ENCODE data around the gene KRT73.

Gene KRT73

DNA sequence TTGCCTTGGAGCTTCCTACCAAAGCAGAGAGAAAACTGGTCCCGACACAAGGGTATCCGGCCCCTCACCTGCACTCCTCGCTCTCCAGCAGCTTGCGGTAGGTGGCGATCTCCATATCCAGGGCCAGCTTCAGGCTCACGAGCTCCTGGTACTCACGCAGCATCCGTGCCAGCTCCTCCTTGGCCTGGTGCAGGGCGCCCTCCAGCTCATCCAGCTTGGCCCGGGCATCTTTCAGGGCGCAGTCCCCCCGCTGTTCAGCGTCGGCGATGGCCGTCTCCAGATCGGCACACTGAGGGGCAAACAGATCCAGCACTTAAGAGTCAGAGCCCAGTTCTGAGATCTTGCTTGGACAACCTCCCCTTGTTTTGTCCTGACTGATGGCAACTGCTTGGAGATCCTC, 30.8 kb downstream of the KRT73 start:
- DNase-seq = peak; percentile 3 to 40

DNA sequence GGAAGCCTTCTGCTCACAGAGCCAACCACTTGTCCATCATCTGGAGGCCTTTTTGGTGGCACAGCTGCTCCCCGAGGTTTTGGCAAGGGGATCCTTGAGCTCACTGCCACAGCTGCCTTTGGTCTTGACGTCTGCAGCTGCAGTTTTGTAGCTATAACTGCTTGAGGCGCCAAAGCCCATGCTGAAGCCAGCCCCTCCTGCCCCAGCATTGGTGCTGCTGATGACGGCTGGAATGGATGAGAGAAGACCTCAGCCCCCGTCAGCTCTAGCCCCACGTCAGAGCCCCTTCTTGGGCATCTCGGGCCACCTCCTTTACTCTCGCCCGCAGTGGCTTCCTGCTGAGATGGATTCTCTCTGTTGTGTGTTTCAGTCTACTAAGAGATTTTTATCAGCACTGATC, 32.4 kb downstream of the KRT73 start:
- H3K36me3 ChIP-seq = no peaks in the 10 kb centered on the region
- no peaks in the 10 kb centered on the region for H3K9me3 ChIP-seq
- DNase-seq = peak; percentile 11 to 14
- no peak overlapping the region for H3K4me3 ChIP-seq
- H3K27me3 ChIP-seq = peaks cover 0 to 24% of the 10 kb centered on the region in 2 donors
- H3K27ac ChIP-seq = no peak overlapping the region
- no peaks in the 10 kb centered on the region for H3K4me1 ChIP-seq
- intact Hi-C loops (cut with DNase I; ENCODE audit: low total_unique reads) = loop anchor here (10.0 kb wide), 2 partner anchors 201 to 441 kb away; partner anchors contain the start of gene KRT84
- TF ChIP-seq, protein P1, sequence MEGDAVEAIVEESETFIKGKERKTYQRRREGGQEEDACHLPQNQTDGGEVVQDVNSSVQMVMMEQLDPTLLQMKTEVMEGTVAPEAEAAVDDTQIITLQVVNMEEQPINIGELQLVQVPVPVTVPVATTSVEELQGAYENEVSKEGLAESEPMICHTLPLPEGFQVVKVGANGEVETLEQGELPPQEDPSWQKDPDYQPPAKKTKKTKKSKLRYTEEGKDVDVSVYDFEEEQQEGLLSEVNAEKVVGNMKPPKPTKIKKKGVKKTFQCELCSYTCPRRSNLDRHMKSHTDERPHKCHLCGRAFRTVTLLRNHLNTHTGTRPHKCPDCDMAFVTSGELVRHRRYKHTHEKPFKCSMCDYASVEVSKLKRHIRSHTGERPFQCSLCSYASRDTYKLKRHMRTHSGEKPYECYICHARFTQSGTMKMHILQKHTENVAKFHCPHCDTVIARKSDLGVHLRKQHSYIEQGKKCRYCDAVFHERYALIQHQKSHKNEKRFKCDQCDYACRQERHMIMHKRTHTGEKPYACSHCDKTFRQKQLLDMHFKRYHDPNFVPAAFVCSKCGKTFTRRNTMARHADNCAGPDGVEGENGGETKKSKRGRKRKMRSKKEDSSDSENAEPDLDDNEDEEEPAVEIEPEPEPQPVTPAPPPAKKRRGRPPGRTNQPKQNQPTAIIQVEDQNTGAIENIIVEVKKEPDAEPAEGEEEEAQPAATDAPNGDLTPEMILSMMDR (IDR thresholded peaks at IDR 0.05) = no peak

More for the DNA sequence above, 30.8 kb downstream of the KRT73 start:
- Histone ChIP-seq H3K4me3 (no peak overlapping the region), H3K4me1 (no peaks in the 10 kb centered on the region), H3K27ac (no peak overlapping the region), H3K27me3 (peaks cover 0 to 34% of the 10 kb centered on the region in 2 donors), H3K9me3 (no peaks in the 10 kb centered on the region), H3K36me3 (no peaks in the 10 kb centered on the region)
- TF ChIP-seq, protein P1 (IDR thresholded peaks at IDR 0.05) = no peak
- intact Hi-C loops (cut with DNase I; ENCODE audit: low total_unique reads) = loop anchor here (10.0 kb wide), 2 partner anchors 203 to 443 kb away; partner anchors contain the start of gene KRT84

DNA sequence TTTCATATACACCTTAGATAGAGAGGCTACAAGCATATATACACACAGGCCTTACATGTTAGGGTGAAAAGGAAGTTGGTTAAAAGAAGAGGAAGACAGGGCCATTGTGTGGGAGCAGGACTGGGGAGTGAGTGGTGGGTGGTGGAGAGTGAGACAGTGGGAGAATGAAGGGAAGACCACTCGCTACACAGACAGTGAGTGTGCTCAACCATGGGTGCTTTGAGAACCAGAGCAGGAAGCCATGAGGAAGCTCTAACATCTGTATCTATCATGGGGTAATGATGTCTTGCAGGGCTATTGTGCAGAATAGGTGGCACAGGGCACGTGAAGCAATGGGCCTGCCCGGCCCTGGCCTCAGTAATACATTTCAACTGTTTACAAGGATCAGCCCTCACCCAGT, 33.3 kb downstream of the KRT73 start:
- intact Hi-C loops (cut with DNase I; ENCODE audit: low total_unique reads) = loop anchor here (10.0 kb wide), 2 partner anchors 200 to 440 kb away; partner anchors contain the start of gene KRT84
- Histone ChIP-seq H3K4me3 (no peak overlapping the region), H3K9me3 (no peaks in the 10 kb centered on the region), H3K36me3 (no peaks in the 10 kb centered on the region), H3K27ac (no peak overlapping the region), H3K4me1 (no peaks in the 10 kb centered on the region), H3K27me3 (peaks cover 0 to 19% of the 10 kb centered on the region in 2 donors)
- TF ChIP-seq, protein P1 (IDR thresholded peaks at IDR 0.05) = no peak
- peak; percentile 5 to 23 for DNase-seq

DNA sequence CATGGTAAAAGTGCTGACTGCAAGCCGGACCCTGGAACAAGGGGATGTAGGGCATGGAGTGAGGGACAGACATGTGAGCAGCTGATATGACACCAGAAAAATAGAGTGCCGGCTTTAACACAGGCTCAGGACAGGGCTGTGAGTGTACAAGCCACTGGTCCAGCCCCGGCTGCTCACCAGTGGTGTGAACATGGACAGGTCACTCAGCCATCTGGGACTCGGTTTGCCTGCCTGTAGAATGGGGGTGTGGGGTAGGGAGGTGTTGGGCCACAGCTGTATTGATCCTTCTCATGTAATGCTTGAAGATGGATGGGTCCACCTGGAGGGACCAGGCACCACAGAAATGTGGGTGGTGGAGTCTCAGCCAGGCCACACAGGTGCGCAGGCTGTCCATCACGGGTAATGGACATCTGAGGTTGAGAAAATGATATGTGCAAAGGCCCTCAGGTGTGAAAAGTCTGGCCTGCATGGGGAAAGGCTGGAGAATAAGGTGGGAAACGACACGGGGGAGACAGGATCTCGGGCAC, 34.1 kb downstream of the KRT73 start:
- Histone ChIP-seq H3K27ac (no peak overlapping the region), H3K9me3 (no peaks in the 10 kb centered on the region), H3K4me1 (no peaks in the 10 kb centered on the region), H3K4me3 (no peak overlapping the region), H3K27me3 (peaks cover 0 to 17% of the 10 kb centered on the region in 2 donors), H3K36me3 (no peaks in the 10 kb centered on the region)
- intact Hi-C loops (cut with DNase I; ENCODE audit: low total_unique reads) = loop anchor here (10.0 kb wide), 2 partner anchors 199 to 439 kb away; partner anchors contain the start of gene KRT84
- TF ChIP-seq, protein P1 (IDR thresholded peaks at IDR 0.05) = no peak
- peak; percentile 3 to 38 for DNase-seq

DNA sequence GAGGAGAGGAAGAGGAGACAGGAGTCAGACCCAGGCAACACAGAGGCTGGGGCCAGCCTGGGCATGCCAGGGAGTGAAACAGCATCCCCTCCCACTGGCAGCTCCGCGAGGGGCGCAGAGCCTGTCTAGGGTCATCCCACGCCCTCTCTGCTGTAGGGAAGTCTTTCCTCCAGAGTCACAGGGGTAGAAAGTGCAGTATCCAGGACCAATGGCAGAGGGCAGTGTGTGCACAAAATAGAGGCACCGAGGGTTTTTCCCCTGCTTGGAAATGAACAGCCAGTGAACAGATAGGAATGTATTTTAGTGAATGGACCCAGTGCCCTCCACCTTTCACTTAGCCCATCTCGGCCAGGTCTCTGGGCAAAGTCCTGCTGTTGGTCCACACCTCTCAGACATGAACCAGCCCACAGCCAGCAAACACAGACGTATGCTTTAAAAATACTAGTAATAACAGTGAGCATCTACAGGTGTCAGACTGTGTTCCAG, 35.3 kb downstream of the KRT73 start:
- intact Hi-C loops (cut with DNase I; ENCODE audit: low total_unique reads) = loop anchor here (1.0 to 10.0 kb wide), 3 partner anchors 198 to 438 kb away; partner anchors contain the start of gene KRT84
- TF ChIP-seq, protein P1 (IDR thresholded peaks at IDR 0.05) = peak; percentile 52 to 60
- no peak overlapping the region for H3K4me3 ChIP-seq
- no peaks in the 10 kb centered on the region for H3K4me1 ChIP-seq
- no peaks in the 10 kb centered on the region for H3K36me3 ChIP-seq
- H3K9me3 ChIP-seq = no peaks in the 10 kb centered on the region
- H3K27ac ChIP-seq = no peak overlapping the region
- H3K27me3 ChIP-seq = peaks cover 0 to 11% of the 10 kb centered on the region in 2 donors
- peak; percentile 38 to 63 for DNase-seq
